ENCODE measurements around the gene PHOSPHO1. TPM values are rescaled to one million over a fixed set of nuclear protein-coding genes. Genes with fewer than 3 reads are reported as not detected.

PHOSPHO1 gene
- total and polyA plus RNA-seq, 2 of the 13 experiments (the other 11 are each of a cell fraction or from before 2014, with no cell fraction given), result not detected

- TF ChIP-seq NFKBIZ (CRISPR knock-in tag; IDR thresholded peaks at IDR 0.05) (peak; percentile 33), ZBTB39 (CRISPR knock-in tag; IDR thresholded peaks at IDR 0.05) (peak; percentile 40; the same call in 1 of the 2 replicates), ZEB1 (IDR thresholded peaks at IDR 0.05; ENCODE audit: insufficient replicate concordance, low read depth) (peak; percentile 70), NFE2L2 (IDR thresholded peaks at IDR 0.05; ENCODE audit: low read length) (no peak), RBAK (CRISPR knock-in tag; IDR thresholded peaks at IDR 0.05) (peak; percentile 25; the same call in 1 of the 2 replicates), KAT8 (CRISPR knock-in tag; IDR thresholded peaks at IDR 0.05) (peak; percentile 79), TARDBP (CRISPR knock-in tag; IDR thresholded peaks at IDR 0.05) (peak; percentile 49; the same call in 1 of the 2 replicates), ZFP36L1 (CRISPR knock-in tag; IDR thresholded peaks at IDR 0.05) (peak; percentile 96; the same call in 1 of the 2 replicates), ERF (CRISPR knock-in tag; IDR thresholded peaks at IDR 0.05) (peak; percentile 73), JDP2 (CRISPR knock-in tag; IDR thresholded peaks at IDR 0.05; ENCODE audit: borderline replicate concordance) (no peak), ZFP36 (IDR thresholded peaks at IDR 0.05; ENCODE audit: borderline replicate concordance, low read depth, low read length, partially characterized antibody) (no peak), ZNF205 (CRISPR knock-in tag; IDR thresholded peaks at IDR 0.05) (no peak; the same call in 1 of the 2 replicates), MNT (IDR thresholded peaks at IDR 0.05) (0 out of 2 replicates have a peak, but pooled peaks have one; percentile 10), HOXA7 (CRISPR knock-in tag; IDR thresholded peaks at IDR 0.05) (no peak), SMARCC2 (IDR thresholded peaks at IDR 0.05) (no peak), CHD4 (IDR thresholded peaks at IDR 0.05; ENCODE audit: borderline replicate concordance, low read length) (0 out of 2 replicates have a peak, but pooled peaks have one; percentile 7), FIP1L1 (IDR thresholded peaks at IDR 0.05; ENCODE audit: borderline replicate concordance, insufficient read depth, low read depth, low read length) (no peak), ZNF280D (CRISPR knock-in tag; IDR thresholded peaks at IDR 0.05) (no peak; the same call in 1 of the 2 replicates), ZNF281 (CRISPR knock-in tag; IDR thresholded peaks at IDR 0.05; ENCODE audit: borderline replicate concordance) (peak; percentile 54; the same call in 1 of the 2 replicates)
Observed at GRCh38 chr17:49191917-49192741, 38.5 kb downstream of the PHOSPHO1 start (continued).
